SU-DHL-6 (cell line): Measurements from ENCODE around the gene EZR.

ENCODE experiments used
- H2AFZ ChIP-seq: fragments of 200-600 bp; sonication (generic); 2 replicates; pipeline ENCODE4 v1.6.1; 2014; ENCODE audit warnings: low read depth, mild to moderate bottlenecking, moderate library complexity, mixed read lengths, antibody characterized with exemption, low read length; ENCODE audit not compliant: severe bottlenecking
- H3F3A ChIP-seq: fragments of 200-600 bp; shearing (Covaris generic); 2 replicates; pipeline ENCODE4 v1.6.0; 2016; ENCODE audit warnings: antibody characterized with exemption, mild to moderate bottlenecking; ENCODE audit not compliant: insufficient read depth
- H3K27ac ChIP-seq: fragments of 200-600 bp; sonication (generic); 2 replicates; pipeline ENCODE4 v1.5.1; 2016; ENCODE audit warnings: low read depth, mild to moderate bottlenecking, low read length, moderate library complexity, mixed read lengths
- H3K27me3 ChIP-seq: fragments of 200-600 bp; sonication (generic), shearing (Covaris generic); 2 replicates; pipeline ENCODE4 v1.6.0; 2014; ENCODE audit warnings: mild to moderate bottlenecking, low read length
- H3K36me3 ChIP-seq: fragments of 200-600 bp; sonication (generic); 2 replicates; pipeline ENCODE4 v1.6.1; 2014; ENCODE audit warnings: mild to moderate bottlenecking, low read length, mixed read lengths
- H3K4me2 ChIP-seq: fragments of 300-600, 200-600 bp; shearing (Covaris generic), sonication (generic); 2 replicates; pipeline ENCODE4 v1.6.0; 2014; ENCODE audit warnings: low read length, low read depth, mild to moderate bottlenecking; ENCODE audit not compliant: poor library complexity, severe bottlenecking
- H3K4me3 ChIP-seq: fragments of 200-600 bp; sonication (generic); 2 replicates; pipeline ENCODE4 v1.5.1; 2014; ENCODE audit warnings: antibody characterized with exemption, low read length, mild to moderate bottlenecking, mixed read lengths; ENCODE audit not compliant: insufficient read depth, poor library complexity, severe bottlenecking
- H3K79me2 ChIP-seq: fragments of 200-600 bp; sonication (generic); 2 replicates; pipeline ENCODE4 v1.6.1; 2014; ENCODE audit warnings: mild to moderate bottlenecking, low read length, moderate library complexity; ENCODE audit not compliant: insufficient read depth
- H3K9ac ChIP-seq: fragments of 200-600 bp; sonication (generic); 2 replicates; pipeline ENCODE4 v1.7.0; 2014; ENCODE audit warnings: mild to moderate bottlenecking, low read length
- H3K9me2 ChIP-seq: fragments of 200-600 bp; sonication (generic); replicated peaks from 2 replicates; pipeline ENCODE4 v1.6.1; 2014; ENCODE audit warnings: low read length; ENCODE audit not compliant: insufficient read depth
- H3K9me3 ChIP-seq: fragments of 200-600 bp; sonication (generic); 2 replicates; pipeline ENCODE4 v1.6.1; 2014; ENCODE audit warnings: low read length, mixed read lengths; ENCODE audit not compliant: insufficient read depth
- H4K20me1 ChIP-seq: fragments of 200-600 bp; sonication (generic); 2 replicates; pipeline ENCODE4 v1.6.1; 2014; ENCODE audit warnings: low read depth, mild to moderate bottlenecking, antibody characterized with exemption, low read length, moderate library complexity, mixed read lengths
- CTCF ChIP-seq: fragments of 200-600 bp; sonication (generic); IDR thresholded peaks from one replicate; pipeline ENCODE4 v1.5.1; 2017; ENCODE audit warnings: antibody characterized with exemption, mild to moderate bottlenecking, low read length, moderate library complexity; ENCODE audit not compliant: insufficient read depth, poor library complexity, severe bottlenecking
- EZH2phosphoT487 ChIP-seq: fragments of 200-600 bp; sonication (generic), shearing (Covaris generic); conservative IDR thresholded peaks from 2 replicates; pipeline ENCODE4 v1.6.1; 2018; ENCODE audit warnings: mild to moderate bottlenecking, antibody characterized with exemption, low read length, moderate library complexity, mixed read lengths

Gene EZR

GRCh38 chr6:158819213-158819976, at the start of gene EZR:
Gene EZR, minus strand, starts transcription at chr6:158819368. Its CDS starts 1,275 bp downstream, at chr6:158818093.
- H3K79me2 ChIP-seq = peaks cover 41% of the 10 kb centered on the region

GRCh38 chr6:158868122-158868480, 48.9 kb upstream of the EZR start:
- Histone ChIP-seq H2AFZ (no peak overlapping the region), H3K9ac (peak overlapping the region; percentile 71), H4K20me1 (no peaks in the 10 kb centered on the region), H3K9me2 (no peaks in the 10 kb centered on the region), H3K4me3 (no peak overlapping the region), H3F3A (peaks cover 58% of the 10 kb centered on the region), H3K36me3 (no peaks in the 10 kb centered on the region), H3K4me2 (peak overlapping the region; percentile 87), H3K79me2 (no peaks in the 10 kb centered on the region), H3K27ac (peak overlapping the region; percentile 99), H3K27me3 (no peaks in the 10 kb centered on the region), H3K9me3 (no peaks in the 10 kb centered on the region)
- TF ChIP-seq EZH2phosphoT487 (no peak), CTCF (no peak)

More at GRCh38 chr6:158819213-158819976, at the start of gene EZR:
- Histone ChIP-seq H3K9me3 (no peaks in the 10 kb centered on the region), H3K27me3 (no peaks in the 10 kb centered on the region), H3F3A (peaks cover 28% of the 10 kb centered on the region), H3K9me2 (no peaks in the 10 kb centered on the region), H3K36me3 (peaks cover 13% of the 10 kb centered on the region), H3K9ac (peak within 1 kb of the TSS; percentile 87), H2AFZ (peak within 1 kb of the TSS; percentile 72), H3K4me3 (peak within 1 kb of the TSS; percentile 76), H3K27ac (peak within 1 kb of the TSS; percentile 96), H4K20me1 (peaks cover 11% of the 10 kb centered on the region; the same call in 1 of the 2 replicates), H3K4me2 (peak within 1 kb of the TSS; percentile 63)
- no peak for TF ChIP-seq CTCF
- no peak for TF ChIP-seq EZH2phosphoT487

GRCh38 chr6:158867381-158868121, 48.4 kb upstream of the EZR start:
- Histone ChIP-seq H3K4me2 (peak overlapping the region; percentile 87), H3K36me3 (no peaks in the 10 kb centered on the region), H3K9ac (peak overlapping the region; percentile 71), H3K27me3 (no peaks in the 10 kb centered on the region), H2AFZ (no peak overlapping the region), H3K9me3 (no peaks in the 10 kb centered on the region), H3K79me2 (no peaks in the 10 kb centered on the region), H3K27ac (peak overlapping the region; percentile 99), H3F3A (peaks cover 58% of the 10 kb centered on the region), H4K20me1 (no peaks in the 10 kb centered on the region), H3K4me3 (peak overlapping the region; percentile 4), H3K9me2 (no peaks in the 10 kb centered on the region)
- no peak for TF ChIP-seq EZH2phosphoT487
- no peak for TF ChIP-seq CTCF
